ENCODE measurements around the gene GLYATL1. TPM values are rescaled to one million over a fixed set of nuclear protein-coding genes. Genes with fewer than 3 reads are reported as not detected.

Gene GLYATL1
- total RNA-seq, 1 donor from 2014 or later = not detected

- Histone ChIP-seq H3K27me3 (ENCODE audit: control insufficient read depth, insufficient read depth, low read length) (no peaks in the 10 kb centered on the region), H3K4me3 (ENCODE audit: low read depth, low read length) (no peak overlapping the region), H3K36me3 (ENCODE audit: control insufficient read depth, insufficient read depth, low read length) (no peaks in the 10 kb centered on the region)
- no peak for FAIRE-seq
- TF ChIP-seq CTCF (IDR thresholded peaks at IDR 0.05; ENCODE audit: insufficient read depth, low read length, severe bottlenecking) = no peak
- DNase-seq (ENCODE audit: low read depth) = no peak
Measured at GRCh38 chr11:58921778-58922390, 17.4 kb upstream of the GLYATL1 start.

- no peak for DNase-seq (ENCODE audit: low read depth)
- peak; percentile 58 for FAIRE-seq
- no peaks in the 10 kb centered on the region for H3K36me3 ChIP-seq (ENCODE audit: control insufficient read depth, insufficient read depth, low read length)
- no peak overlapping the region for H3K4me3 ChIP-seq (ENCODE audit: low read depth, low read length)
- no peaks in the 10 kb centered on the region for H3K27me3 ChIP-seq (ENCODE audit: control insufficient read depth, insufficient read depth, low read length)
- no peak for TF ChIP-seq CTCF (IDR thresholded peaks at IDR 0.05; ENCODE audit: insufficient read depth, low read length, severe bottlenecking)
Measured at GRCh38 chr11:58922479-58922878, 16.8 kb upstream of the GLYATL1 start.

- FAIRE-seq (no peak), DNase-seq (ENCODE audit: low read depth) (peak; percentile 91)
- H3K36me3 ChIP-seq (ENCODE audit: control insufficient read depth, insufficient read depth, low read length) = no peaks in the 10 kb centered on the region
- H3K4me3 ChIP-seq (ENCODE audit: low read depth, low read length) = peak overlapping the region; percentile 14
- peak; percentile 30 for TF ChIP-seq CTCF (IDR thresholded peaks at IDR 0.05; ENCODE audit: insufficient read depth, low read length, severe bottlenecking)
- no peaks in the 10 kb centered on the region for H3K27me3 ChIP-seq (ENCODE audit: control insufficient read depth, insufficient read depth, low read length)
Measured at GRCh38 chr11:58923300-58923788, 15.9 kb upstream of the GLYATL1 start.

- DNase-seq (ENCODE audit: low read depth) (no peak), FAIRE-seq (no peak)
- Histone ChIP-seq H3K36me3 (ENCODE audit: control insufficient read depth, insufficient read depth, low read length) (no peaks in the 10 kb centered on the region), H3K27me3 (ENCODE audit: control insufficient read depth, insufficient read depth, low read length) (no peaks in the 10 kb centered on the region), H3K4me3 (ENCODE audit: low read depth, low read length) (no peak overlapping the region)
- TF ChIP-seq CTCF (IDR thresholded peaks at IDR 0.05; ENCODE audit: insufficient read depth, low read length, severe bottlenecking) = no peak
Measured at GRCh38 chr11:58924230-58924629, 15.1 kb upstream of the GLYATL1 start.

GRCh38 chr11:58926251-58926650 is 13.0 kb upstream of the GLYATL1 start:
- no peaks in the 10 kb centered on the region for H3K27me3 ChIP-seq (ENCODE audit: control insufficient read depth, insufficient read depth, low read length)
- FAIRE-seq (no peak), DNase-seq (ENCODE audit: low read depth) (no peak)
- no peaks in the 10 kb centered on the region for H3K36me3 ChIP-seq (ENCODE audit: control insufficient read depth, insufficient read depth, low read length)
- no peak overlapping the region for H3K4me3 ChIP-seq (ENCODE audit: low read depth, low read length)
- no peak for TF ChIP-seq CTCF (IDR thresholded peaks at IDR 0.05; ENCODE audit: insufficient read depth, low read length, severe bottlenecking)

GRCh38 chr11:58926695-58927094 is 12.6 kb upstream of the GLYATL1 start:
- no peak for TF ChIP-seq CTCF (IDR thresholded peaks at IDR 0.05; ENCODE audit: insufficient read depth, low read length, severe bottlenecking)
- peak; percentile 48 for DNase-seq (ENCODE audit: low read depth)

More at GRCh38 chr11:58926695-58927094, 12.6 kb upstream of the GLYATL1 start:
- Histone ChIP-seq H3K36me3 (ENCODE audit: control insufficient read depth, insufficient read depth, low read length) (no peaks in the 10 kb centered on the region), H3K27me3 (ENCODE audit: control insufficient read depth, insufficient read depth, low read length) (no peaks in the 10 kb centered on the region), H3K4me3 (ENCODE audit: low read depth, low read length) (no peak overlapping the region)
- no peak for FAIRE-seq

Measured in bronchial epithelial cell (primary cell).